CD4-positive, alpha-beta T cell (primary cell): Measurements from ENCODE around the gene SLC24A3. TPM values are rescaled to one million over a fixed set of nuclear protein-coding genes. Genes with fewer than 3 reads are reported as not detected.

ENCODE experiments used
- ATAC-seq: fragments of 200-7000 bp; cut with Tn5 transposase; one replicate; pipeline ENCODE4 v1.10.0; 2022; ENCODE audit warnings: mild to moderate bottlenecking; ENCODE audit not compliant: poor library complexity
- CTCF ChIA-PET: fragments of 350-600 bp; sonication (Branson Sonifier 250); formaldehyde crosslinking; loops from one replicate; lab custom pipeline; 2021; ENCODE audit warnings: antibody characterized with exemption, inconsistent platforms; lab: Charles Lee
- POLR2A ChIA-PET: fragments of 350-600 bp; sonication (Branson Sonifier 250); formaldehyde crosslinking; loops from one replicate; lab custom pipeline; 2021; ENCODE audit warnings: antibody characterized with exemption, inconsistent platforms; lab: Charles Lee
- DNase-seq, 14 experiments: peaks; one replicate each; pipeline ENCODE4 v3.0.0-alpha.2; 2013 to 2020; ENCODE audit warnings: mixed read lengths in 2 of 14
- H3K27ac ChIP-seq, 2 donors: one replicate each; pipeline versions ENCODE4 v1.5.1 to v1.7.0; 2013; ENCODE audit warnings: low read length in 2 of 2, low read depth in 1 of 2, mild to moderate bottlenecking in 1 of 2
- H3K27me3 ChIP-seq, 2 experiments: 1 replicate in 1 of 2; 2 replicates in 1 of 2; pipeline versions ENCODE4 v1.6.1 to v1.7.0; 2013; ENCODE audit warnings: low read length in 2 of 2, control low read depth in 1 of 2, mild to moderate bottlenecking in 1 of 2, moderate library complexity in 1 of 2; ENCODE audit not compliant: insufficient read depth in 2 of 2, control insufficient read depth in 1 of 2
- H3K36me3 ChIP-seq: one replicate; pipeline ENCODE4 v1.6.1; 2013; ENCODE audit warnings: low read length, control low read depth; ENCODE audit not compliant: insufficient read depth
- H3K4me1 ChIP-seq: one replicate; pipeline ENCODE4 v1.6.1; 2013; ENCODE audit warnings: low read length, control low read depth; ENCODE audit not compliant: insufficient read depth
- H3K4me3 ChIP-seq: one replicate; pipeline ENCODE4 v1.5.1; 2013; ENCODE audit warnings: mild to moderate bottlenecking, low read length, moderate library complexity
- H3K9me3 ChIP-seq, 2 experiments: 1 replicate in 1 of 2; 2 replicates in 1 of 2; pipeline versions ENCODE4 v1.6.1 to v1.7.0; 2013; ENCODE audit warnings: low read length in 2 of 2, mild to moderate bottlenecking in 2 of 2, control low read depth in 1 of 2, moderate library complexity in 1 of 2; ENCODE audit not compliant: control insufficient read depth in 1 of 2, insufficient read depth in 1 of 2
- H3K27ac Mint-ChIP-seq: one replicate; pipeline ENCODE4 v1.8.0; 2020; ENCODE audit warnings: mixed read lengths
- H3K27me3 Mint-ChIP-seq: one replicate; pipeline ENCODE4 v1.8.0; 2021; ENCODE audit warnings: mixed read lengths
- H3K36me3 Mint-ChIP-seq: one replicate; pipeline ENCODE4 v1.8.0; 2021; ENCODE audit warnings: low read depth, mixed read lengths
- H3K4me1 Mint-ChIP-seq: one replicate; pipeline ENCODE4 v1.8.0; 2021; ENCODE audit warnings: low read depth, mixed read lengths
- H3K4me3 Mint-ChIP-seq: one replicate; pipeline ENCODE4 v1.8.0; 2020; ENCODE audit warnings: mild to moderate bottlenecking, mixed read lengths
- H3K9me3 Mint-ChIP-seq: one replicate; pipeline ENCODE4 v1.8.0; 2020; ENCODE audit warnings: mixed read lengths
- intact Hi-C, 2 experiments: fragments of 100-400 bp; cut with DNase I in 1 of 2; cut with micrococcal nuclease in 1 of 2; formaldehyde crosslinking; loops; one replicate each; pipeline versions ENCODE4 v1.15.1 to v1.9.0; 2023 to 2025; cut with DNase I, micrococcal nuclease
- total RNA-seq, 174 experiments: library from RNA in 2 of 174; stranded (reverse) in 2 of 174; gene quantifications; one replicate each; pipeline ENCODE4 v1.2.3 and lab custom pipeline; 2021 to 2026
- TF ChIP-seq, protein P1 (sequence below): fragments of 200-600 bp; IDR thresholded peaks from one replicate; pipeline ENCODE4 v1.8.0; 2022; ENCODE audit warnings: antibody characterized with exemption, mild to moderate bottlenecking

The SLC24A3 gene
- total RNA-seq, 2 experiments from 2014 or later: not detected

GRCh38 chr20:19527509-19527908, 315.1 kb downstream of the SLC24A3 start:
- Histone ChIP-seq H3K27ac (no peak overlapping the region), H3K27me3 (no peaks in the 10 kb centered on the region), H3K4me1 (no peaks in the 10 kb centered on the region), H3K4me3 (no peak overlapping the region), H3K9me3 (peaks cover 0 to 14% of the 10 kb centered on the region in 2 experiments), H3K36me3 (no peaks in the 10 kb centered on the region)
- POLR2A ChIA-PET: no interaction called here
- no peak for DNase-seq
- TF ChIP-seq, protein P1, sequence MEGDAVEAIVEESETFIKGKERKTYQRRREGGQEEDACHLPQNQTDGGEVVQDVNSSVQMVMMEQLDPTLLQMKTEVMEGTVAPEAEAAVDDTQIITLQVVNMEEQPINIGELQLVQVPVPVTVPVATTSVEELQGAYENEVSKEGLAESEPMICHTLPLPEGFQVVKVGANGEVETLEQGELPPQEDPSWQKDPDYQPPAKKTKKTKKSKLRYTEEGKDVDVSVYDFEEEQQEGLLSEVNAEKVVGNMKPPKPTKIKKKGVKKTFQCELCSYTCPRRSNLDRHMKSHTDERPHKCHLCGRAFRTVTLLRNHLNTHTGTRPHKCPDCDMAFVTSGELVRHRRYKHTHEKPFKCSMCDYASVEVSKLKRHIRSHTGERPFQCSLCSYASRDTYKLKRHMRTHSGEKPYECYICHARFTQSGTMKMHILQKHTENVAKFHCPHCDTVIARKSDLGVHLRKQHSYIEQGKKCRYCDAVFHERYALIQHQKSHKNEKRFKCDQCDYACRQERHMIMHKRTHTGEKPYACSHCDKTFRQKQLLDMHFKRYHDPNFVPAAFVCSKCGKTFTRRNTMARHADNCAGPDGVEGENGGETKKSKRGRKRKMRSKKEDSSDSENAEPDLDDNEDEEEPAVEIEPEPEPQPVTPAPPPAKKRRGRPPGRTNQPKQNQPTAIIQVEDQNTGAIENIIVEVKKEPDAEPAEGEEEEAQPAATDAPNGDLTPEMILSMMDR: no peak
- Mint-ChIP-seq H3K9me3 (no peaks in the 10 kb centered on the region), H3K27ac (no peak overlapping the region), H3K4me1 (peaks cover 2% of the 10 kb centered on the region), H3K4me3 (no peak overlapping the region), H3K27me3 (peaks cover 5% of the 10 kb centered on the region), H3K36me3 (no peaks in the 10 kb centered on the region)
- no peak for ATAC-seq
- intact Hi-C loops: no loop called here
- CTCF ChIA-PET: no interaction called here

GRCh38 chr20:19528286-19529030, 316.0 kb downstream of the SLC24A3 start:
- Mint-ChIP-seq H3K36me3 (no peaks in the 10 kb centered on the region), H3K9me3 (no peaks in the 10 kb centered on the region)
- no peak for ATAC-seq

DNA sequence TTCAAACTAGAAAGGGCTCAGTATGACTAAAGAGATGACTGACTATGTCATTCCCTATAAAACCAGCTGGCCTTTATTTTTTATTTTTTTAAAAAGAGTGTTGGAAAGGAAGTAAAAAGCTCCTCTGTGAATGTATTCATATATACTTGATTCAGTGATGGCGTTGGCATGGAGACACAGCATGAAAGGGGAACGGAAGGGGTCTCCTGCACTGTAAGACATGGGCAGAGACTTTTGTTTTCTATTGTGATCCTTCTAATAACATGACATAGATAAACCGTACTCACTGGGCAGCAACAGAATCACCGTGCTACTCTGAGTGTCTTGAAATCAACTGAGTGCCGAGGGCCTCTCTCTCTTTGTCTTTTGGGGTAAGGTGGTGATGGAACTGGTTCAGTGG, 317.6 kb downstream of the SLC24A3 start:
- Histone ChIP-seq H3K27me3 (no peaks in the 10 kb centered on the region), H3K27ac (no peak overlapping the region), H3K4me1 (no peaks in the 10 kb centered on the region), H3K9me3 (peaks cover 0 to 14% of the 10 kb centered on the region in 2 experiments), H3K4me3 (no peak overlapping the region), H3K36me3 (no peaks in the 10 kb centered on the region)
- Mint-ChIP-seq H3K4me1 (no peaks in the 10 kb centered on the region), H3K27me3 (peaks cover 5% of the 10 kb centered on the region), H3K4me3 (no peak overlapping the region), H3K9me3 (no peaks in the 10 kb centered on the region), H3K36me3 (no peaks in the 10 kb centered on the region), H3K27ac (no peak overlapping the region)
- ChIA-PET CTCF (no interaction called here), POLR2A (no interaction called here)
- ATAC-seq (no peak), DNase-seq (no peak)
- intact Hi-C loops: no loop called here
- TF ChIP-seq, protein P1: no peak

More at GRCh38 chr20:19528286-19529030, 316.0 kb downstream of the SLC24A3 start:
- ChIA-PET CTCF (no interaction called here), POLR2A (no interaction called here)
- DNase-seq: no peak
- H3K4me1 ChIP-seq: no peaks in the 10 kb centered on the region
- H3K4me3 ChIP-seq: no peak overlapping the region
- Mint-ChIP-seq H3K27me3 (peaks cover 5% of the 10 kb centered on the region), H3K27ac (no peak overlapping the region), H3K4me3 (no peak overlapping the region), H3K4me1 (no peaks in the 10 kb centered on the region)
- TF ChIP-seq, protein P1: no peak
- H3K36me3 ChIP-seq: no peaks in the 10 kb centered on the region
- intact Hi-C loops: no loop called here
- peaks cover 0 to 14% of the 10 kb centered on the region in 2 experiments for H3K9me3 ChIP-seq
- no peak overlapping the region for H3K27ac ChIP-seq
- no peaks in the 10 kb centered on the region for H3K27me3 ChIP-seq
